PC-3 (cell line): ENCODE results near the gene LRRC59.

Source experiments
- EZH2 ChIP-seq: fragments of 300-600 bp; sonication (generic); IDR thresholded peaks from one replicate; pipeline ENCODE4 v1.6.1; 2017; ENCODE audit warnings: antibody characterized with exemption, mild to moderate bottlenecking, low read length; ENCODE audit not compliant: unreplicated experiment
- TF ChIP-seq, protein P1 (sequence below): fragments of 300-600 bp; sonication (generic); conservative IDR thresholded peaks from 2 replicates; pipeline ENCODE4 v1.5.1; 2017; ENCODE audit warnings: antibody characterized with exemption, low read depth, mild to moderate bottlenecking, low read length

DNA sequence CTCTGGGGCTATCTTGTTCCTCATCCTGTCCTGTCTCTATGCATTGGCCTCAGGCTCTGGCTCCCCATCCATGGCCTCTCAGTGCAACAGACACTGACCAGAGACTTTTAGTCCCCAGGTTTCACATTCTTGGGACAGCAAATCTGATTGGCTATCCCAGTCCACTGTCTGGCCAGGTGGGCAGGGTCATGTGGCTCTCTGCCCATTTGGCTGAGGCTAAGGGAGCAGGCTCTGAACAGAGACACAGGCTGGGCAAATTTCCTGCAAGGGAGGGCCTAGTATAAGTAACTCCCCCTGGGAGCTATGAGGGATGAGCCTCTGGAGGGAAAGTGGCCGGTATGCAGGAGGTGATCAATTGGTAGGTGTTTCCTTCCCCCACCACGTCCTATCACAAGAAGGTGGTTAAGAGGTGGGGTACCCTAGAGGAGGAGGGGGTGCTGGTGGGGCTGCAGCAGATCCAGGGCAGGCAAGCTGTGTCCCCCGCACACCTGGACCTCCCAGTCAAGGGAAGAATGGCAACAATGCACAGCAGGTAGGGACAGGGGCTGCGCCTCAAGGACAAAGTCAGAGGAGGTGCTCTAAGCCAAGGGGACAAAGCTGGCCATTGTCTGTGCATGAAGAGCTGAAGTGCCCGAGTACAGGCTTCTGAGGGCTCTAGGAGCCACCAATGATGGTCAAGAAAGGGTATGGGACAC is 38.2 kb downstream of the LRRC59 start:
- TF ChIP-seq, protein P1, sequence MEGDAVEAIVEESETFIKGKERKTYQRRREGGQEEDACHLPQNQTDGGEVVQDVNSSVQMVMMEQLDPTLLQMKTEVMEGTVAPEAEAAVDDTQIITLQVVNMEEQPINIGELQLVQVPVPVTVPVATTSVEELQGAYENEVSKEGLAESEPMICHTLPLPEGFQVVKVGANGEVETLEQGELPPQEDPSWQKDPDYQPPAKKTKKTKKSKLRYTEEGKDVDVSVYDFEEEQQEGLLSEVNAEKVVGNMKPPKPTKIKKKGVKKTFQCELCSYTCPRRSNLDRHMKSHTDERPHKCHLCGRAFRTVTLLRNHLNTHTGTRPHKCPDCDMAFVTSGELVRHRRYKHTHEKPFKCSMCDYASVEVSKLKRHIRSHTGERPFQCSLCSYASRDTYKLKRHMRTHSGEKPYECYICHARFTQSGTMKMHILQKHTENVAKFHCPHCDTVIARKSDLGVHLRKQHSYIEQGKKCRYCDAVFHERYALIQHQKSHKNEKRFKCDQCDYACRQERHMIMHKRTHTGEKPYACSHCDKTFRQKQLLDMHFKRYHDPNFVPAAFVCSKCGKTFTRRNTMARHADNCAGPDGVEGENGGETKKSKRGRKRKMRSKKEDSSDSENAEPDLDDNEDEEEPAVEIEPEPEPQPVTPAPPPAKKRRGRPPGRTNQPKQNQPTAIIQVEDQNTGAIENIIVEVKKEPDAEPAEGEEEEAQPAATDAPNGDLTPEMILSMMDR: no peak
- TF ChIP-seq EZH2: no peak
